Fibroblast of lung (primary cell): ENCODE measurements around the gene OAF. TPM values are rescaled to one million over a fixed set of nuclear protein-coding genes. Genes with fewer than 3 reads are reported as not detected.

Experiments
- DNase-seq, 2 donors: peaks; one replicate each; pipeline versions ENCODE4 v3.0.0 to v3.0.0-alpha.2; 2010; ENCODE audit warnings: low read depth in 2 of 2
- H2AFZ ChIP-seq: 2 replicates; pipeline ENCODE4 v1.5.1; 2012; ENCODE audit warnings: low read length, control low read depth, inconsistent platforms
- H3K27ac ChIP-seq: 2 replicates; pipeline ENCODE4 v1.5.1; 2011; ENCODE audit warnings: low read length, control low read depth; ENCODE audit not compliant: insufficient read depth
- H3K27me3 ChIP-seq: 2 replicates; pipeline ENCODE4 v1.5.1; 2011; ENCODE audit warnings: mild to moderate bottlenecking, low read length; ENCODE audit not compliant: control insufficient read depth, insufficient read depth
- H3K36me3 ChIP-seq: 2 replicates; pipeline ENCODE4 v1.5.1; 2011; ENCODE audit warnings: low read length; ENCODE audit not compliant: control insufficient read depth, insufficient read depth
- H3K4me1 ChIP-seq: 2 replicates; pipeline ENCODE4 v1.5.1; 2011; ENCODE audit warnings: low read length; ENCODE audit not compliant: control insufficient read depth, insufficient read depth; ENCODE audit errors: extremely low read depth
- H3K4me2 ChIP-seq: 2 replicates; pipeline ENCODE4 v1.5.1; 2011; ENCODE audit warnings: low read length, control low read depth; ENCODE audit not compliant: insufficient read depth; ENCODE audit errors: extremely low read depth
- H3K4me3 ChIP-seq, 4 experiments: fragments of 200-600 bp in 1 of 4; sonication (generic) in 1 of 4; replicated peaks in 1 of 4; 2 replicates each; pipeline ENCODE4 v1.5.1; 2011 to 2016; ENCODE audit warnings: low read length in 4 of 4, low read depth in 3 of 4, mild to moderate bottlenecking in 3 of 4, control low read depth in 2 of 4, inconsistent platforms in 1 of 4, mixed read lengths in 1 of 4; ENCODE audit not compliant: insufficient read depth in 1 of 4; ENCODE audit errors: control extremely low read depth in 1 of 4
- H3K79me2 ChIP-seq: 2 replicates; pipeline ENCODE4 v1.5.1; 2012; ENCODE audit warnings: mild to moderate bottlenecking, low read length, inconsistent platforms; ENCODE audit not compliant: control insufficient read depth, insufficient read depth
- H3K9ac ChIP-seq: 2 replicates; pipeline ENCODE4 v1.5.1; 2011; ENCODE audit warnings: mild to moderate bottlenecking, low read length, control low read depth; ENCODE audit not compliant: insufficient read depth
- H3K9me3 ChIP-seq: 2 replicates; pipeline ENCODE4 v1.5.1; 2012; ENCODE audit warnings: low read depth, low read length; ENCODE audit not compliant: control insufficient read depth, insufficient read depth
- H4K20me1 ChIP-seq: 2 replicates; pipeline ENCODE4 v1.5.1; 2011; ENCODE audit warnings: low read length; ENCODE audit not compliant: control insufficient read depth, insufficient read depth; ENCODE audit errors: extremely low read depth
- EZH2 ChIP-seq: IDR thresholded peaks from 2 replicates; pipeline ENCODE4 v1.5.1; 2012; ENCODE audit warnings: low read length, control low read depth, mild to moderate bottlenecking; ENCODE audit errors: missing control alignments
- polyA plus RNA-seq, 2 donors: library from polyadenylated mRNA; depleted of rRNA in 1 of 2; stranded (reverse) in 1 of 2; unstranded in 1 of 2; fragments of >200 nt; gene quantifications; 2 replicates each; pipeline ENCODE4 v1.2.1, GENCODE V29; 2011 to 2012; ENCODE audit warnings: missing spikeins in 1 of 2
- total RNA-seq: library from RNA; depleted of rRNA; stranded (reverse); fragments of >200 nt; gene quantifications from 2 replicates; pipeline ENCODE4 v1.2.1, GENCODE V29; 2014
- TF ChIP-seq, protein P1 (sequence below), 2 donors: IDR thresholded peaks in 1 of 2; conservative IDR thresholded peaks in 1 of 2; 1 replicate in 1 of 2; 2 replicates in 1 of 2; pipeline ENCODE4 v1.5.1; 2011 to 2012; ENCODE audit warnings: low read length in 2 of 2, control low read depth in 1 of 2, inconsistent platforms in 1 of 2, low read depth in 1 of 2, mild to moderate bottlenecking in 1 of 2

The OAF gene
- total and polyA plus RNA-seq, 2 donors (not counting 1 experiment from before 2014, with no cell fraction given) = 20.0 to 22.7 TPM

DNA sequence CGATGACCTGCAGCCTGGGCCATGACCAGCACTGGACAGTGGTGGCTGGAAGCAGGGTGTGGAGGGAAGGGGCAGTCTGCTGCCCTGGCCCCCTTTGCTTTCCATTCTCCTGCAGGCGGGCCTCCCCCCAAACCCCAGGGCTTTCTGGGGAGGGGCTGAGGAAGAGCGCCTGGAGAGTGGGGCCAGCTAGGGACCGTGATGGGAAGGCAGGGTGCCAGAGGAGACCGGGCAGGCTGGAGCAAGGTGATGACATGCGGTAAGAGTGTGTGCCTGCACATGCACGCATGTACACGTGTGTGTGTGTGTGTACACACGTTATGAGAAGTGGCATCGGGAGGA, 7.8 kb downstream of the OAF start:
- no peak for DNase-seq
- H3K36me3 ChIP-seq = peaks cover 3% of the 10 kb centered on the region
- TF ChIP-seq EZH2 = no peak
- TF ChIP-seq, protein P1, sequence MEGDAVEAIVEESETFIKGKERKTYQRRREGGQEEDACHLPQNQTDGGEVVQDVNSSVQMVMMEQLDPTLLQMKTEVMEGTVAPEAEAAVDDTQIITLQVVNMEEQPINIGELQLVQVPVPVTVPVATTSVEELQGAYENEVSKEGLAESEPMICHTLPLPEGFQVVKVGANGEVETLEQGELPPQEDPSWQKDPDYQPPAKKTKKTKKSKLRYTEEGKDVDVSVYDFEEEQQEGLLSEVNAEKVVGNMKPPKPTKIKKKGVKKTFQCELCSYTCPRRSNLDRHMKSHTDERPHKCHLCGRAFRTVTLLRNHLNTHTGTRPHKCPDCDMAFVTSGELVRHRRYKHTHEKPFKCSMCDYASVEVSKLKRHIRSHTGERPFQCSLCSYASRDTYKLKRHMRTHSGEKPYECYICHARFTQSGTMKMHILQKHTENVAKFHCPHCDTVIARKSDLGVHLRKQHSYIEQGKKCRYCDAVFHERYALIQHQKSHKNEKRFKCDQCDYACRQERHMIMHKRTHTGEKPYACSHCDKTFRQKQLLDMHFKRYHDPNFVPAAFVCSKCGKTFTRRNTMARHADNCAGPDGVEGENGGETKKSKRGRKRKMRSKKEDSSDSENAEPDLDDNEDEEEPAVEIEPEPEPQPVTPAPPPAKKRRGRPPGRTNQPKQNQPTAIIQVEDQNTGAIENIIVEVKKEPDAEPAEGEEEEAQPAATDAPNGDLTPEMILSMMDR (conservative IDR thresholded peaks at IDR 0.05 in 1 of 2, IDR thresholded peaks at IDR 0.05 in 1 of 2; ENCODE audit: low read depth in 1 of 2, low read length in 2 of 2) = no peak
- no peak overlapping the region for H3K4me2 ChIP-seq
- H3K79me2 ChIP-seq = peaks cover 8% of the 10 kb centered on the region
- H3K4me3 ChIP-seq = no peak overlapping the region
- no peak overlapping the region for H2AFZ ChIP-seq
- no peaks in the 10 kb centered on the region for H3K9me3 ChIP-seq
- no peaks in the 10 kb centered on the region for H3K27me3 ChIP-seq
- no peaks in the 10 kb centered on the region for H4K20me1 ChIP-seq
- H3K9ac ChIP-seq = no peak overlapping the region
- peaks cover 22% of the 10 kb centered on the region for H3K4me1 ChIP-seq
- no peak overlapping the region for H3K27ac ChIP-seq

DNA sequence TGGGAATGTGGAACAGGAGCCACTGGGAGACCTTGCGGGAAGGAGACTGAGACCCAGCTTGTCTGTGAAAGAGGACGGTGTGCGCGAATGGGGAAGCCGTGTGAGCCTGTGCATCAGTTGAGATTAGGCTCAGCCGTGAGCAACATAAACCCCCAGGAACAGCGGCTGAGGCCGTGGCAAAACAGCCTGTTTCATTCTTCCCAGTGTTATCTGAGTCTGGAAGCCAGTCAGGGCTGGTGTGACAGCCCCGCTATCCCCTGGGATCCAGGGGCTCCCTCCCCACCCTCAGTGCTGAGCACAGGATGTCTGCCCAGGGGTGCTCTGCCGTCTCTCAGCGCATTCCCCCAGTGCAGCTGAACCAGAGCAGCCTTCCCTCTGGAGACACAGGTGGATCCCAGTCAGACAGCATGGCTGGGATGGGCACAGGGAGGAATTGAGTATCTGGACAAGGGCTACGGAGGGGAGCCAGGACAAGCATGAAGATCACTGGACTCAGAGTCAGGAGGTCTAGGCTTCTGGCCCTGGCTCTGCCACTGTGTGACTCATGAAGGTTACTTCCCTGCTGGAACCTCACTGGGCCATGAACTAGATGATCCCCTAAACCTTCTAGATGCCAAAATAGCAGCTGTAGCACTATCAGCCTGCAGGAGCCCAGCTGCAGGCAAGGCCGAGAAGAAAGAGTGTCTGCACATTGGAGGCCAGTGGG, 8.6 kb downstream of the OAF start:
- Histone ChIP-seq H2AFZ (no peak overlapping the region), H4K20me1 (no peaks in the 10 kb centered on the region), H3K9me3 (no peaks in the 10 kb centered on the region), H3K27ac (no peak overlapping the region), H3K4me3 (no peak overlapping the region), H3K9ac (no peak overlapping the region), H3K4me2 (no peak overlapping the region), H3K4me1 (peaks cover 22% of the 10 kb centered on the region), H3K79me2 (peaks cover 4% of the 10 kb centered on the region), H3K27me3 (no peaks in the 10 kb centered on the region), H3K36me3 (peaks cover 3% of the 10 kb centered on the region)
- TF ChIP-seq EZH2 = no peak
- TF ChIP-seq, protein P1 (conservative IDR thresholded peaks at IDR 0.05 in 1 of 2, IDR thresholded peaks at IDR 0.05 in 1 of 2; ENCODE audit: low read depth in 1 of 2, low read length in 2 of 2) = no peak
- no peak for DNase-seq

DNA sequence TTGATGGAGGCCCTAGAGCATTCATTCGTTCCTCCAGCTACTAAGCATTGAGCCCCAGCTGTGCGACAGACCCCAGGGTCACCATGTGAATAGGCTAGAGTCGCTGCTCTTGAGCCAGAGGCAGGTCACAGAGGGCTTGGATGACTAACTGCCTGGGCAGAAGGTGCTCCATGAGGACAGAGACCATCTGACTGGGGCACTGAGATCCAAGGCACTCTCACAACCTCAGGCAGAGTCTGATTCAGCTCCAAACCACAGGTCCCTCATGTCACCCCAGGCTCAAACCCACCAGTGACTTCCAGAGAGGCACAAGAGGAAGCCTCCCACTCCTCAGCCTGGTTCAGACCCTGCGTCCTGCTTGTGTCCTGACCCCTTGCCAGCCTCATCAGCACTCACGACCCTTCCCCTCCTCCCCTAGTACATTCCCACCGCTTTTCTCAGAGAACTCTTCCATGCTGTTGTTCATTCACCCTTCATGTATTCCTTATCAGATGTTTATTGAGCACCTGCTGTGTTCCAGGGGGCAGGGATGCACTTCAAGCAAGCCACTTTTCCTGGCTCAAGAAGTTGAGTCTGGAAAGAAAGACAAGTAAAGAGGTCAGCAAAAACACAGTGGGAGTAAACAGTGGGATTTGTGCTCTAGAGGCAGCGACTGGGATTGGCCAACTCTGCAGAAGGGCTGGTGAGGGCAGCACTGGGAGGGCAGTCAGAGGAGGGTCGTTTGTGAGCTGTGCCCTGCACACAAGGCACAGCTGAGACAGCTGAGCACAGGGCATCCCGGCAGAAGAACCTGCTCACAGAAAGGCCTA, 9.3 kb downstream of the OAF start:
- no peak overlapping the region for H3K27ac ChIP-seq
- no peak for DNase-seq
- H3K79me2 ChIP-seq = no peaks in the 10 kb centered on the region
- H3K36me3 ChIP-seq = no peaks in the 10 kb centered on the region
- no peak overlapping the region for H2AFZ ChIP-seq
- H3K27me3 ChIP-seq = no peaks in the 10 kb centered on the region
- H3K4me2 ChIP-seq = no peak overlapping the region
- H4K20me1 ChIP-seq = no peaks in the 10 kb centered on the region
- no peak overlapping the region for H3K9ac ChIP-seq
- peaks cover 21% of the 10 kb centered on the region for H3K4me1 ChIP-seq
- no peak for TF ChIP-seq EZH2
- TF ChIP-seq, protein P1 (conservative IDR thresholded peaks at IDR 0.05 in 1 of 2, IDR thresholded peaks at IDR 0.05 in 1 of 2; ENCODE audit: low read depth in 1 of 2, low read length in 2 of 2) = no peak
- no peaks in the 10 kb centered on the region for H3K9me3 ChIP-seq
- H3K4me3 ChIP-seq = no peak overlapping the region
